ENCODE measurements around the gene SH3BP4.

Gene SH3BP4

GRCh38 chr2:234967201-234967869 lies 15.5 kb downstream of the SH3BP4 start:
- no peak for DNase-seq (ENCODE audit: low read depth, low spot score)

GRCh38 chr2:234967870-234968208 lies 16.0 kb downstream of the SH3BP4 start:
- no peak for DNase-seq (ENCODE audit: low read depth, low spot score)

GRCh38 chr2:234968631-234969305 lies 17.0 kb downstream of the SH3BP4 start:
- DNase-seq (ENCODE audit: low read depth, low spot score), result no peak

GRCh38 chr2:234969306-234970098 lies 17.7 kb downstream of the SH3BP4 start:
- DNase-seq (ENCODE audit: low read depth, low spot score), result no peak

GRCh38 chr2:234970099-234970440 lies 18.3 kb downstream of the SH3BP4 start:
- no peak for DNase-seq (ENCODE audit: low read depth, low spot score)

GRCh38 chr2:234970477-234970882 lies 18.7 kb downstream of the SH3BP4 start:
- no peak for DNase-seq (ENCODE audit: low read depth, low spot score)

GRCh38 chr2:234971496-234971895 lies 19.7 kb downstream of the SH3BP4 start:
- DNase-seq (ENCODE audit: low read depth, low spot score), result no peak

- no peak for DNase-seq (ENCODE audit: low read depth, low spot score)
These were observed 21.2 kb downstream of the SH3BP4 start for GRCh38 chr2:234973008-234973407.

GRCh38 chr2:234974501-234975385 lies 22.9 kb downstream of the SH3BP4 start:
- no peak for DNase-seq (ENCODE audit: low read depth, low spot score)

GRCh38 chr2:234975611-234976010 lies 23.8 kb downstream of the SH3BP4 start:
- DNase-seq (ENCODE audit: low read depth, low spot score), result no peak

- no peak for DNase-seq (ENCODE audit: low read depth, low spot score)
These were observed 24.8 kb downstream of the SH3BP4 start for GRCh38 chr2:234976479-234977227.

GRCh38 chr2:234977228-234977679 lies 25.4 kb downstream of the SH3BP4 start:
- DNase-seq (ENCODE audit: low read depth, low spot score), result no peak

GRCh38 chr2:234978466-234979203 lies 26.8 kb downstream of the SH3BP4 start:
- DNase-seq (ENCODE audit: low read depth, low spot score), result no peak

- DNase-seq (ENCODE audit: low read depth, low spot score), result no peak
These were observed 27.7 kb downstream of the SH3BP4 start for GRCh38 chr2:234979204-234980167.

GRCh38 chr2:234980451-234981187 lies 28.8 kb downstream of the SH3BP4 start:
- DNase-seq (ENCODE audit: low read depth, low spot score), result no peak

GRCh38 chr2:234981197-234982095 lies 29.6 kb downstream of the SH3BP4 start:
- DNase-seq (ENCODE audit: low read depth, low spot score), result no peak

- DNase-seq (ENCODE audit: low read depth, low spot score), result no peak
These were observed 30.4 kb downstream of the SH3BP4 start for GRCh38 chr2:234982096-234982834.

Data from activated naive CD8-positive, alpha-beta T cell treated with anti-CD3 and anti-CD28 coated beads, Interleukin-2, amount 50 U/mL, for 16 hours (primary cell).